HepG2 (cell line): ENCODE measurements around the gene TIMM17B. TPM values are rescaled to one million over a fixed set of nuclear protein-coding genes. Genes with fewer than 3 reads are reported as not detected.

Experiments used
- ATAC-seq: fragments of 200-7000 bp; cut with Tn5 transposase; 3 replicates; pipeline ENCODE4 v1.9.1; 2020; ENCODE audit warnings: mild to moderate bottlenecking, moderate library complexity
- BruUV-seq: library from RNA; stranded (reverse); fragments of 400-500 nt; replicated peaks from 2 replicates; lab custom pipeline; 2021; lab: Mats Ljungman, UMichigan
- CTCF ChIA-PET: fragments of 300-600 bp; formaldehyde crosslinking; extraction: SDS; loops from one replicate; lab custom pipeline; 2021; ENCODE audit warnings: low total read pairs, inconsistent platforms, low intra/inter-chr PET ratio; lab: Yijun Ruan, JAX
- POLR2A ChIA-PET: fragments of 350-600 bp; sonication (Branson Sonifier 250); formaldehyde crosslinking; loops from one replicate; lab custom pipeline; 2020; ENCODE audit warnings: antibody characterized with exemption, inconsistent platforms; lab: Yijun Ruan, JAX
- DNase-seq: peaks from one replicate; pipeline ENCODE4 v3.0.0-alpha.2; 2015; ENCODE audit warnings: low spot score
- FAIRE-seq: peaks from 3 replicates; lab custom pipeline; 2011; peaks lifted over from hg19 to GRCh38; lab: Jason Lieb, UNC
- H2AFZ ChIP-seq: one replicate; pipeline ENCODE4 v1.6.1; 2011; ENCODE audit warnings: low read length, inconsistent platforms
- H3K27ac ChIP-seq: fragments of 300-600 bp; 3 replicates; pipeline ENCODE4 v1.8.0; 2011; ENCODE audit warnings: mixed run types, mild to moderate bottlenecking, mixed read lengths, low read length, inconsistent platforms; ENCODE audit not compliant: insufficient read depth; ENCODE audit errors: extremely low read length
- H3K27me3 ChIP-seq, 2 experiments: fragments of 200-600 bp in 1 of 2; 2 replicates in 1 of 2; 3 replicates in 1 of 2; pipeline versions ENCODE4 v1.6.0 to v1.8.0; 2011; ENCODE audit warnings: low read length in 2 of 2, mild to moderate bottlenecking in 2 of 2, moderate library complexity in 2 of 2, inconsistent platforms in 1 of 2; ENCODE audit not compliant: insufficient read depth in 2 of 2, control insufficient read depth in 1 of 2
- H3K36me3 ChIP-seq, 2 experiments: fragments of 200-600 bp in 1 of 2; replicated peaks in 1 of 2; 2 replicates in 1 of 2; 3 replicates in 1 of 2; pipeline versions ENCODE4 v1.5.1 to v1.8.0; 2011; ENCODE audit warnings: low read length in 2 of 2, inconsistent platforms in 1 of 2; ENCODE audit not compliant: insufficient read depth in 2 of 2, control insufficient read depth in 1 of 2
- H3K4me1 ChIP-seq: 2 replicates; pipeline ENCODE4 v1.5.1; 2012; ENCODE audit warnings: low read length, inconsistent platforms; ENCODE audit not compliant: insufficient read depth
- H3K4me2 ChIP-seq: 2 replicates; pipeline ENCODE4 v1.6.0; 2011; ENCODE audit warnings: low read depth, low read length, inconsistent platforms
- H3K4me3 ChIP-seq, 3 experiments: fragments of 200-600 bp in 1 of 3; sonication (generic), shearing (Covaris generic) in 1 of 3; replicated peaks in 1 of 3; 2 replicates each; pipeline ENCODE4 v1.5.1; 2011 to 2016; ENCODE audit warnings: low read length in 3 of 3, inconsistent platforms in 2 of 3, low read depth in 2 of 3, mild to moderate bottlenecking in 2 of 3, control low read depth in 1 of 3, mixed read lengths in 1 of 3; ENCODE audit not compliant: insufficient read depth in 1 of 3
- H3K79me2 ChIP-seq: one replicate; pipeline ENCODE4 v1.6.1; 2011; ENCODE audit warnings: low read length, inconsistent platforms; ENCODE audit not compliant: insufficient read depth
- H3K9ac ChIP-seq: 2 replicates; pipeline ENCODE4 v1.6.0; 2011; ENCODE audit warnings: mild to moderate bottlenecking, low read depth, low read length, inconsistent platforms; ENCODE audit not compliant: insufficient read depth
- H3K9me3 ChIP-seq: 2 replicates; pipeline ENCODE4 v1.5.1; 2012; ENCODE audit warnings: mild to moderate bottlenecking, low read length
- H4K20me1 ChIP-seq: 2 replicates; pipeline ENCODE4 v1.6.0; 2011; ENCODE audit warnings: inconsistent platforms, mild to moderate bottlenecking, low read length, moderate library complexity; ENCODE audit not compliant: insufficient read depth
- AHR ChIP-seq: IDR thresholded peaks from 2 replicates; pipeline ENCODE4 v1.6.1; 2018; ENCODE audit warnings: missing genetic modification reagents, missing compliant biosample characterization
- AKNA ChIP-seq: sonication (generic); formaldehyde crosslinking; IDR thresholded peaks from 2 replicates; pipeline ENCODE4 v1.4.0; 2020; ENCODE audit warnings: missing genetic modification reagents, borderline replicate concordance
- ATF4 ChIP-seq, 2 experiments: fragments of 450-650 bp in 1 of 2; sonication (generic) in 1 of 2; formaldehyde crosslinking; IDR thresholded peaks; 2 replicates each; pipeline versions ENCODE4 v1.5.0 to v1.8.0; 2020 to 2022; ENCODE audit warnings: mild to moderate bottlenecking in 1 of 2, missing genetic modification reagents in 1 of 2
- ELK4 ChIP-seq: sonication (generic); formaldehyde crosslinking; IDR thresholded peaks from 2 replicates; pipeline ENCODE4 v1.9.0; 2021; ENCODE audit warnings: missing genetic modification reagents, borderline replicate concordance
- FOXA3 ChIP-seq: IDR thresholded peaks from 2 replicates; pipeline ENCODE4 v1.6.1; 2016; ENCODE audit warnings: missing genetic modification reagents, missing compliant biosample characterization
- FOXP4 ChIP-seq: sonication (generic); formaldehyde crosslinking; IDR thresholded peaks from 2 replicates; pipeline ENCODE4 v1.4.0; 2020; ENCODE audit warnings: missing genetic modification reagents
- POLR2AphosphoS5 ChIP-seq: IDR thresholded peaks from 2 replicates; pipeline ENCODE4 v1.6.1; 2012; ENCODE audit warnings: low read depth, low read length
- TFDP1 ChIP-seq: IDR thresholded peaks from 2 replicates; pipeline ENCODE4 v1.6.1; 2016; ENCODE audit warnings: missing compliant biosample characterization, missing genetic modification reagents, borderline replicate concordance
- ZFP1 ChIP-seq: IDR thresholded peaks from 2 replicates; pipeline ENCODE4 v1.6.1; 2016
- WGBS: methylation state at CpG from one replicate; pipeline ENCODE4 v1.1.6; 2017; ENCODE audit warnings: low lambda C conversion rate; 5-methylcytosine and 5-hydroxymethylcytosine counted together
- in situ Hi-C: cut with HindIII; loops from 2 replicates; pipeline ENCODE4 v1.10.0; 2017; ENCODE audit warnings: low pct_unique_long_range_greater_than_20kb; ENCODE audit not compliant: extremely low pct_ligation_motif_present
- intact Hi-C: fragments of 100-400 bp; cut with micrococcal nuclease; formaldehyde crosslinking; loops from one replicate; pipeline ENCODE4 v1.10.0; 2022; ENCODE audit not compliant: unreplicated experiment
- polyA plus RNA-seq, 8 experiments: library from polyadenylated mRNA; depleted of rRNA in 3 of 8; stranded (reverse) in 7 of 8; unstranded in 1 of 8; fragments of >200 nt; fragmentation: Illumina TruSeq in 4 of 8; extraction: Trizol in 4 of 8; gene quantifications; 2 replicates each; pipeline versions ENCODE4 v1.2.1 to v1.2.3, GENCODE V29; 2011 to 2016; ENCODE audit warnings: low read depth in 4 of 8, missing spikeins in 1 of 8, mixed read lengths in 1 of 8; ENCODE audit not compliant: insufficient read depth in 1 of 8
- total RNA-seq, 5 experiments: library from RNA; depleted of rRNA; stranded (reverse); fragments of >200 nt; fragmentation: Illumina TruSeq; extraction: Trizol; gene quantifications; 2 replicates each; pipeline ENCODE4 v1.2.3, GENCODE V29; 2016; ENCODE audit warnings: low read depth in 1 of 5

Gene TIMM17B
- total and polyA plus RNA-seq, 2 of the 13 experiments (the other 11 are each of a cell fraction or from before 2014, with no cell fraction given): 56.0 to 72.5 TPM

GRCh38 chrX:48893556-48894348 is 3.8 kb downstream of the TIMM17B start (continued):
- TF ChIP-seq AKNA (CRISPR knock-in tag): no peak
- TF ChIP-seq TFDP1: no peak
- TF ChIP-seq ELK4: no peak

GRCh38 chrX:48892896-48893295 is 4.7 kb downstream of the TIMM17B start:
- Histone ChIP-seq H3K79me2 (peaks cover 15% of the 10 kb centered on the region), H3K9ac (no peak overlapping the region), H4K20me1 (no peaks in the 10 kb centered on the region; the same call in 1 of the 2 replicates), H3K27me3 (no peaks in the 10 kb centered on the region), H3K27ac (no peak overlapping the region), H2AFZ (no peak overlapping the region), H3K36me3 (peaks cover 0 to 6% of the 10 kb centered on the region in 2 experiments; a peak in 1 of 5 replicates), H3K4me1 (peaks cover 29% of the 10 kb centered on the region), H3K4me3 (no peak overlapping the region), H3K9me3 (no peaks in the 10 kb centered on the region), H3K4me2 (no peak overlapping the region)
- intact Hi-C loops (no loop called here), in situ Hi-C loops (no loop called here)
- ATAC-seq: no peak
- ChIA-PET CTCF (no interaction called here), POLR2A (no interaction called here)
- no TSS peak for BruUV-seq
- no CpG with 5 or more reads among the region's 4 CpGs for WGBS
- DNase-seq: no peak
- no peak for FAIRE-seq
- no peak for TF ChIP-seq POLR2AphosphoS5
- TF ChIP-seq FOXA3: no peak
- no peak for TF ChIP-seq ATF4 (CRISPR knock-in tag; IDR thresholded peaks at IDR 0.05)
- TF ChIP-seq FOXP4: no peak
- TF ChIP-seq AHR (CRISPR knock-in tag): no peak
- no peak for TF ChIP-seq ZFP1 (CRISPR knock-in tag)
